GM21723 (cell line): ENCODE data around the gene TERT.

Source experiments
- ATAC-seq: cut with Tn5 transposase; IDR thresholded peaks from one replicate; pipeline ENCODE4 v1.9.1; 2021; ENCODE audit warnings: mild to moderate bottlenecking, moderate library complexity; ENCODE audit not compliant: unreplicated experiment

TERT gene

DNA sequence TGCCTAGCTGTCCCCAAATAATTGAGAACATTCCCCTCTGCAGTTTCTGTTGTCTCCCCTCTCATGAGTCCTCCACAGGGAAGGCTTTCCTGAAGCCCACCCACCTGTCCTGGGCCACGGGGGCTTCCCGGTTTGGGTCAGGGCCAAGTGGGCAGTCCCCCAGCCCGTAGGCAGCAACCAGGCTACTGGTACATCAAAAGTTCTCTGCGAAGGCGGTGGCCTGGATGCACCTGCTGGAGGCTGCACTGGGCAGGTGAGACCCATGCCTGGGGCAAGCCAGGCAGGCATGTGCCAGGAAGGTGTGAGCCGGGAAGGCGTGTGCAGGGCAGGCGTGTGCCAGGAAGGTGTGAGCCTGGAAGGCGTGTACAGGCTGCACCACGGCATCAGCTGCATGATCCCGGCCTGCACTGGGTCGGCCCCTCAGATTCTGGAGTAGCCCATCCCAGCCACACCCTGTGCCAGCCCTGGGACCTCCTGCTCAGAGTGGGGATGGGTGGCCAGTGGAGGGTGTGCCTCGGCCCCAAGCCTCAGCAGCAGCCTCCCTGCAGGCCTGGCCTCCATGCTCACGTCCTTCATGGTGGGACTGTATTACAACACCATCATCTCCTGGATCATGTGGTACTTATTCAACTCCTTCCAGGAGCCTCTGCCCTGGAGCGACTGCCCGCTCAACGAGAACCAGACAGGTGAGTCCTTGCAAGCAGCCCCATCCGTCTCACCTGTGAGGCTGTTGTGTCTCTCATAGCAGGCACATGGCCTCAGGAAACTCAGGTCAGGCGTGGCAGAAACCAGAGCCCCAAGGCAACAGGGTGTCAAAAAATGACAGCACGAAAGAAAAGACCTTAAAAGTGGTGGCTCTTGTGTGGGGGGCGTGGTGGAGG lies 84.7 kb downstream of the TERT start:
- ATAC-seq: no peak

DNA sequence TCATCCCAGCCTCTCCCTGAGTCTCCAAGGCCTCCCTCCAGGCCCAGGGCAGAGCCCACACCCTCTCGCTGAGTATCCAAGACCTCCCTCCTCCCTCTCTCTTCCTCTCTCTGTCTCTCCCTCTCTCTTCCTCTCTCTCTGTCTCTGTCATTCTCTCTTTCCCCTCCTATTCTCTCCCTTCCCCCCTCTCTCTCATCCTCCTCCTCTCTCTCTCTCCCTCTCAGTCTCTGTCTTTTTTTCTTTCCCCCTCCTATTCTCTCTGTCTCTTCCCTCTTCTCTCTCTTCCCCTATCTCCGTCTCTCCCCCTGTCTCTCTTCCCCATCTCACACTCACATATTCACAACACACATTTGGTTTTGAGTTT lies 85.4 kb downstream of the TERT start:
- no peak for ATAC-seq

DNA sequence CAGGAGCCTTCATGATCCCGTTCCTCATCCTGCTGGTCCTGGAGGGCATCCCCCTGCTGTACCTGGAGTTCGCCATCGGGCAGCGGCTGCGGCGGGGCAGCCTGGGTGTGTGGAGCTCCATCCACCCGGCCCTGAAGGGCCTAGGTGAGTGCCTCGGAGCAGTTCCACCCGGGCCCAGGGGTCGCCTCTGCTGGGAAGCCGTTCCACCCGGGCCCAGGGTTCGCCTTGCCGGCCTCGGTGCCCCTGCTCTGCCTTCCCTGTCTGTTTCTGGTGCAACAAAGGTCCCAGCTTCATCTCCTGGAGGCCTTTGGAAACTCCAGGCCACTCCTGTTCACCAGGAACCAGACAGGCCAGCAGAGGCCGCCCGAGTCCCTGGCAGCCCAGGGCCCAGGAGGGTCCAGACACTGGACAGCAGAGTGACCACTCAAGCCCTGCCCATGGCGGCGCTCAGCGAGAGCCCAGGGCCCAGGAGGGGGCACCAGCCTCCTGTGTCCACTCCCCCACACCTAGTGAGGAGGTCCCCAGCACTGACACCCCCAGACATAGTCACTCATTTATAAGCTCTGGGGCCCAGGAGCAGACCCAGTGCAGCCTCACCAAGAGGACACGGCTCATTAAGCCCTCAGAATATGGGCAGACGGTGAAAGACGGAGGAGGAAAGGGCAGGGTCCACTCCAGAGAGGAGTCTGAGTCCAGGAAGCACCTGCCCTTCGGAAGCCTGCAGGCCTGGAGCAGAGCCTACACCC lies 86.0 kb downstream of the TERT start:
- ATAC-seq: no peak

DNA sequence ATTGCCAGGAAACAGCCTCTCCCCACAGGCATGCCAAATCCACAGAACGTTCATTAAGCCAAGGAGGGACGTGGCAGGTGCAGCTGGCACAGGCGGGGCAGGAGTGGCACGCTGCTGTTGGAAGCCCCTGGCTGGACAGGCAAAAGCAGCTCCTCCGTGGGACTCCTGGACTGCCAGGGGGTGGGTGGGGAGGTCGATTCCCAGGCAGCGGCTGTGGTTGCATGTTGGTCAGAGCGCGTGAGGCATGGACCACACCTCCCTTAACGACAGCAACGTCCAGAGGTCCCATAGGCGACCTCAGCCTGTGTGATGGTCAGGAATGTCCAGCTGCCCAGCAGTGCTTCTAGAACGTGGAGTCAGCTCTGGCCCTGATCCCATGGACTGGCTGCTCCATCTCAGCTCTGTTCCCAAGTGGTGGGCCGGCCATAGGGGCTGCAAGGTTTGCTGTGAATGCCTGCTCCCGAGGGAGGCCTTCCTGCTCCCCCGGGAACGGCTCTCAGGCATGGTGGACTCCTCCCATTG lies 86.6 kb downstream of the TERT start:
- ATAC-seq: no peak

DNA sequence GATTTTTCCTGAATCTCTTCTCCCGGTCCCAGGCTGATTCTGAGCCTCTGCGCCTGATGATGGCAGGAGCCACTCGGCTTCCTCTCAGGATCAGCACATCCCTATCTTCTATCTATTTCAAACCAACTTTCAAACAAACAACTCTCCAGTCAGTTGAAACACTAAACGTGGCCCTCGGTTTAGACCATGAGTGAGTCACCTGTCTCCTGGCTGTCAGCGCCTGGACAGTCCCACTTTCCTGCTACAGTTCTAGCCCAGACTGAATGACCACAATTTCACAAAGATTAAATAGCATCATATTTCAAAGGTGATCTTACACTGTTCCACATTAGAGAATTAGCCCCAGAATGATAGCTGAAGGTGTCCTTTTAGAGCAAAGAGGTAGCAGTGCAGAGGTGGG lies 87.3 kb downstream of the TERT start:
- ATAC-seq: no peak

DNA sequence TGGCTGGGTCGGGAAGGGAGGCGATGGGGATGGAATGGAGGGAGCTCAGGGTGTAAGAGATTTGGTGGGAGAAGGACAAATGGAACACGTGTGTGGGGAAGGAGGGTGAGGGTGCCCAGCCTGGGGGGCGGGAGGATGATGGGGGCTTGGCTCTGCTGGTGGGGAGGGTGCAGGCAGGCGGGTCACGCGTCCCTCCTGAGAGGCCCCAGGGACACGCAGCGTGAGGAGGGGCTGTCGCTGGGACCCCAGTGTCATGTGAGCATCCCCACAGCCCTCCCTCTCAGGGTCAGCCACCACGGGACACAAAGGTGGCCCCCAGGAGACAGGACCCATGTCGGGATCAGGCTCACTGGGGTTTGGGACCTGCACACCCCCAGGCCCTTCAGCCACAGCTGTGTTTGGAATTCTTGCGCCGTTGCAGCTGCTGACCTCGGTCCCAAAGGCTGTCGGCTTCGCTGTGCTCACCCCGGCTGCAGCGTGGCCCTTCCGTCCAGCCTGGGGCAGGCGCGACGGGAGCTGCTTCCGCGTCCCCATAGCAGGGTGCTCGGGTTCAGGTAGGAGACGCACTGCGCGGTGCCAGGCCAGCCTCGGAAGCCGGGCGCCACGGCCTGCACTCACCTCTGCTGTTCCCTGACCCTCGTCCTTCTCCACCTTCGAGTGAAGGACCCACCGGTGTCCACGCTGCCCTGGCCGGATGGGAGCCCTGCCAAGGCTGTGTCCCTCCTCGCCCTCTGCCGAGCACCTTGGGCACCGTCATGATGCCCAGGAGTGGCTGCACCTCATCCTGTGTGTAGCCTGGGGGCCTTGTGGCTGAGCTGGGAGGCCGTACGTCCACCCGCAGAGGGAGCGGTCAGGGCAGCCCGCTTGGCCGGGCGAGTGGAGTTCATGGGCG lies 88.1 kb downstream of the TERT start:
- ATAC-seq: no peak

DNA sequence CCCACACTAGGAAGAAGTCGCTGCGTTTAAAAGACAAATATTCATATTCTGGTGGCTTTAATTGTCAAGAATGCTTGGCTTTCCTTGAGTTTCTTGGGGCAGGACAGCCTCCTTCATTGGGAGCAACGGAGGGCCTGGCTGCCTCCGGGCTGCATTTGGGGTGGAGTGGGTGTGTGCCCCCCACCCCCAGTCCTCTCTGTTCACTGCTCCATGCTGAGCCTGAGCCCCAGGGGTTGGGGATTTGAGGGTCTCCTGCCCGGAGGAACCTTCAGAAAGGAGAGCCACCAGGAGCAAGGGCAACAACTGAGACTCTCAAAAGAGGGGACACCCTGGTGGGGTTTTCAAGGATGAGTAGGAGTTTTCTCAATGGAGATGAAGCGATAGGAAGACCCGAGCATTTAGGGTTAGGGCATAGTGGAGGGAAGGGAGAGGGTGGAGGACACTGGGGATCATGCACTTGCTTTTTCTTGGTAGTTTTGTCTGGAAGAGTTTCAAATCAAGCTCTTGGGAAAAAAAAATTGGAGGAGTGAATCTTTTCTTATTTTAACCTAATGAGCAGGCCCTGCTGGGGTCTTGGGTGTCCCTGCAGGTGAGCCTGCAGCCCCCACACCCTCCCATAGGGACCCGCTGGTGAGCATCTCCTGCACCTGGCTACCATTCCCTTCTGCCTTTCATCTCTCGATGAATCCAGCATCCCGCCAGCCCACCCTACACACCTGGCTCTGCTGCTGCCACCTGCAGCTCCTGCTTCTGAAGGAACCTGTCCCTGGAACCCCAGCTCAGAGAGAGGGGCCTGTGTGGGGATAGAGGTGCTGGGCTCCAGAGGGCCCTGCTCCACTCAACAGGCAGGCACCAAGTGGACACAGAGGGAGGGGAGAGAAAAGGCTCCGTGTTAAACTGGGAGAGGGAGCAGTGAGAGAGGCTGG lies 89.3 kb downstream of the TERT start:
- no peak for ATAC-seq

DNA sequence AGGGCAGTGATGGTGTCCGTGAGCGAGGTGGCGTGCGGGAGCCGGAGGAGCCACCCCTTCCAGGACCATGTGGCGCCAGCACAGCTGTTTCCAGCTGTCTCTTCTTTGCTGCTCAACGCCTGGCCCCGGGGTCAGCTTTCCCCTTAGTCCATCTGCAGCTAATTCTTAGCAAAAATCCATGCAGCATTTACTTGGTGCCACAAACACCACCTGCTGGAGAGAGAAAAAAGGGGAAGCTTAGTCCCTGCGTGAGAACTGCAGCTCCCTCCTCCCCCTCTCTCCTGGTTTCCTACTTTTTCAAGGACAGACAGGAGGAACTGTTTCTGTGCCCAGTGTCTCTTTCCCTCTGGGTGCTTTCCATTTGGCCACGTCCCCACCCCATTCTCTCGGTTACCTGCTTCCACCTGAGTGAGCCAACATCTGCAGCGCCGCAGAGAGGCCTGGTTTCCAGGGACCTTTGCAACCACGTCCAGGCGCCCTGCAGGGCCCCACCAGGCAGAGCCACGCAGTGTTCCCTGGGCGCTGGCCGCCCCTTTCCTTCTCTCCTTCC lies 90.1 kb downstream of the TERT start:
- no peak for ATAC-seq

DNA sequence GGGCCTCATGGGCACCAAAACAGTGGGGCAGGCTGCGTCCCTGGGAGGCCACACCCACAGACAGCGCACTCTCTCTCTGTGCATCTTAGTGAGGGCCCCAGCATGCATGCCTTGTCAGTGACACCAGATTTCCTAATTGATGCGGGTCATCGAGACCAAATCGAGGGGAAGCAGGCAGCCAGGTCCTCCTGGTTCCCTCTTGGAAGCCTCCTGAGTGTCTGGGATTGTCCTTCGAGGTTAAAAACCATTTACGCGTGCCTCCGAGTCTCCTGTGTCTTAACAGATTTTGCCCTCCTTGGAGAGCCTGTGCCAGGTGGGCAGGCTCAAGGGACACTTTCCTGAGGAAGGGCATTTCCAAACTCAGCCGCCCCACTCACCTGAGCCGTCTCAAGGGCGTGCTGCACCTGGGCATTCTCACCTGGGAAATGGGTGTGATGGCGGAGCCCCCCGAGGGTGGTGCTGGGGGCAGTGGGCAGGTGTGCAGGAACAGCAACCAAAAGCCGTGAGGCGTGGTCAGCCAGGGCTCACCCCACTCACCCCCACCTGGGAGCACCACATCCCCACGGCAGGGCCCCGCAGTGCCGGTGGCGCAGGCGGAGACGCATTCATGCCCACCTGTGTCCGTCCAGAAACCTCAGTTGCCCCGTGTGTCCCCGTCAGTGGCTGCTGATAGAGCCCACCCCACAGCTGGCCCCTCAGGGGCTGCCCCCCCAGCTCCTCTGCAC lies 90.7 kb downstream of the TERT start:
- no peak for ATAC-seq

DNA sequence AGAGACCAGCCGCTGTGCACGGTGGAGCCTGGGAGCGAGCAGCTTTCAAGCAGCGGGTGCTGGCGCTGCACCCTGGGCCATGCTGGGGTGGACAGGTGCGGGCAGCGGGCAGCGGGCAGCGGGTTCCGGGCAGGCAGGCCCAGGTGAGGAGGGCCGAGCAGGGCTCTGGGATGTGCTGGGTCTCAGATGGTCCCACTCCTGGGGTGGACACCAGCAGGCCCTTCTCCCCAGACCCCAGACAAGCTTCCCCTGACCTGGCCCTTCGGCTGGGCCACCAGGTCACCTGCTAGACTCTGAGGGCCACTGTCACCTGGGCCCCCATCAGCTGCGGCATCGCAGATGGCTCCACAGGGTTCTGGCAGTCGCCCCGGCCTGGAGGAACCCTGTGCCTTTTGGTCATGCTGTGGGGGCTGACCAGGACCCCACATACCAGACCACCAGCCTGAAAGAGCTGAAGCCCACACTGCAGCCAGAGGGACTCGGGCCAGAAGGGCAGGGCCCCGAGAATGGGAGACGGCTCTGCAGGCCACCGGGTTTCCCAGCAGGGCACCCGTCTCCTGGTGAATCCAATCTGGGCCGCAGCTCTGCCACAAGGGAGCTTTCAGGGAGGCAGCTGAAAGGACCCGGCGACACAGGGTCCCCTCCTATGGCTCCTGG lies 91.4 kb downstream of the TERT start:
- no peak for ATAC-seq
